Endothelial cell of umbilical vein (primary cell): ENCODE results near the gene PIP4P1.

Experiments
- EZH2 ChIP-seq: IDR thresholded peaks from 2 replicates; pipeline ENCODE4 v1.6.1; 2012; ENCODE audit warnings: borderline replicate concordance, low read depth, mild to moderate bottlenecking, moderate library complexity, low read length, inconsistent platforms; ENCODE audit not compliant: severe bottlenecking
- FOS ChIP-seq: IDR thresholded peaks from 2 replicates; pipeline ENCODE4 v1.6.1; 2011; ENCODE audit warnings: mild to moderate bottlenecking, low read length, moderate library complexity, borderline replicate concordance; ENCODE audit not compliant: insufficient read depth
- POLR2A ChIP-seq: IDR thresholded peaks from 2 replicates; pipeline ENCODE4 v1.6.1; 2012; ENCODE audit warnings: low read depth, mild to moderate bottlenecking, control low read depth, low read length
- POLR2AphosphoS5 ChIP-seq: IDR thresholded peaks from 2 replicates; pipeline ENCODE4 v1.6.1; 2012; ENCODE audit warnings: low read depth, mild to moderate bottlenecking, control low read depth, low read length, moderate library complexity; ENCODE audit not compliant: insufficient read depth
- TF ChIP-seq, protein P1 (sequence below), 2 donors: IDR thresholded peaks; 1 replicate in 1 of 2; 2 replicates in 1 of 2; pipeline ENCODE4 v1.5.1; 2011; ENCODE audit warnings: low read length in 2 of 2, mild to moderate bottlenecking in 2 of 2, moderate library complexity in 2 of 2, control low read depth in 1 of 2, inconsistent platforms in 1 of 2, low read depth in 1 of 2; ENCODE audit not compliant: insufficient read depth in 1 of 2; ENCODE audit errors: extremely low read depth in 1 of 2
- TF ChIP-seq, protein P2 (sequence below): IDR thresholded peaks from 2 replicates; pipeline ENCODE4 v1.6.1; 2011; ENCODE audit not compliant: insufficient read depth, insufficient read length

- TF ChIP-seq POLR2A (no peak), EZH2 (no peak), POLR2AphosphoS5 (no peak), FOS (no peak)
- TF ChIP-seq, protein P1, sequence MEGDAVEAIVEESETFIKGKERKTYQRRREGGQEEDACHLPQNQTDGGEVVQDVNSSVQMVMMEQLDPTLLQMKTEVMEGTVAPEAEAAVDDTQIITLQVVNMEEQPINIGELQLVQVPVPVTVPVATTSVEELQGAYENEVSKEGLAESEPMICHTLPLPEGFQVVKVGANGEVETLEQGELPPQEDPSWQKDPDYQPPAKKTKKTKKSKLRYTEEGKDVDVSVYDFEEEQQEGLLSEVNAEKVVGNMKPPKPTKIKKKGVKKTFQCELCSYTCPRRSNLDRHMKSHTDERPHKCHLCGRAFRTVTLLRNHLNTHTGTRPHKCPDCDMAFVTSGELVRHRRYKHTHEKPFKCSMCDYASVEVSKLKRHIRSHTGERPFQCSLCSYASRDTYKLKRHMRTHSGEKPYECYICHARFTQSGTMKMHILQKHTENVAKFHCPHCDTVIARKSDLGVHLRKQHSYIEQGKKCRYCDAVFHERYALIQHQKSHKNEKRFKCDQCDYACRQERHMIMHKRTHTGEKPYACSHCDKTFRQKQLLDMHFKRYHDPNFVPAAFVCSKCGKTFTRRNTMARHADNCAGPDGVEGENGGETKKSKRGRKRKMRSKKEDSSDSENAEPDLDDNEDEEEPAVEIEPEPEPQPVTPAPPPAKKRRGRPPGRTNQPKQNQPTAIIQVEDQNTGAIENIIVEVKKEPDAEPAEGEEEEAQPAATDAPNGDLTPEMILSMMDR (IDR thresholded peaks at IDR 0.05; ENCODE audit: extremely low read depth in 1 of 2, insufficient read depth in 1 of 2, low read depth in 1 of 2, low read length in 2 of 2) = no peak
- TF ChIP-seq, protein P2, sequence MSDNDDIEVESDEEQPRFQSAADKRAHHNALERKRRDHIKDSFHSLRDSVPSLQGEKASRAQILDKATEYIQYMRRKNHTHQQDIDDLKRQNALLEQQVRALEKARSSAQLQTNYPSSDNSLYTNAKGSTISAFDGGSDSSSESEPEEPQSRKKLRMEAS = no peak
These were observed 43.7 kb downstream of the PIP4P1 start for GRCh38 chr14:20417250-20418186.
